ENCODE measurements around the gene ACACA.

The ACACA gene

DNA sequence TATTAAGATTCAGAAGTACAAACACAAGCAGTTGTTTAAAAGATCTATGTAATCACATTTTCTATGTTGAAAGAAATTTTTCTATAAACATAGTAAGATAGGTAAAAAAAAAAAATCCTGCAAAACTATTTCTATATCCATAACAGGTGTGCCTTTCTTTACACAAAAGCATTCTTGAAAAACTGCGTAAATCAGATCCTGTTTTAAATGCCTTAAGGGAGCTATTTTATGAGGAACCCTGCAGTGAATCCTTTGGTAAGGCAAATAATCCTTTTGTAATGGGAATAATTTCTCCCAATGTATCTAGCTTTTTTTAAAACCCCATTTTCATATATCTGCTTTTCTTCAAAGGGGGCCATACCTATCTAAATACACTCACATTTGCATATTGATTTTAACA is 300.6 kb downstream of the ACACA start:
- Histone ChIP-seq H3K4me3 (ENCODE audit: low read depth, low read length) (no peak overlapping the region), H3K4me1 (peaks cover 32% of the 10 kb centered on the region), H3K27me3 (no peaks in the 10 kb centered on the region), H3K9me3 (no peaks in the 10 kb centered on the region), H3K36me3 (peaks cover 60% of the 10 kb centered on the region)
- TF ChIP-seq CTCF (IDR thresholded peaks at IDR 0.05; ENCODE audit: low read depth, low read length), result no peak
- no peak for DNase-seq

GRCh38 chr17:37103231-37103630 is 303.4 kb downstream of the ACACA start:
- peaks cover 8% of the 10 kb centered on the region; the same call in 1 of the 2 replicates for H3K4me1 ChIP-seq
- peaks cover 49% of the 10 kb centered on the region for H3K36me3 ChIP-seq
- H3K4me3 ChIP-seq (ENCODE audit: low read depth, low read length), result no peak overlapping the region
- no peak for DNase-seq
- no peaks in the 10 kb centered on the region for H3K9me3 ChIP-seq
- no peaks in the 10 kb centered on the region for H3K27me3 ChIP-seq
- no peak for TF ChIP-seq CTCF (IDR thresholded peaks at IDR 0.05; ENCODE audit: low read depth, low read length)

- no peak for TF ChIP-seq CTCF (IDR thresholded peaks at IDR 0.05; ENCODE audit: low read depth, low read length)
- no peak for DNase-seq
- Histone ChIP-seq H3K4me1 (no peaks in the 10 kb centered on the region), H3K4me3 (ENCODE audit: low read depth, low read length) (no peak overlapping the region), H3K27me3 (no peaks in the 10 kb centered on the region), H3K9me3 (no peaks in the 10 kb centered on the region), H3K36me3 (peaks cover 57% of the 10 kb centered on the region)
Measured at GRCh38 chr17:37101306-37101705, 305.3 kb downstream of the ACACA start.

GRCh38 chr17:37100231-37100630 is 306.4 kb downstream of the ACACA start:
- no peak for TF ChIP-seq CTCF (IDR thresholded peaks at IDR 0.05; ENCODE audit: low read depth, low read length)
- H3K36me3 ChIP-seq, result peaks cover 68% of the 10 kb centered on the region
- H3K4me1 ChIP-seq, result no peaks in the 10 kb centered on the region
- H3K9me3 ChIP-seq, result no peaks in the 10 kb centered on the region
- no peaks in the 10 kb centered on the region for H3K27me3 ChIP-seq
- H3K4me3 ChIP-seq (ENCODE audit: low read depth, low read length), result no peak overlapping the region
- DNase-seq, result no peak

DNA sequence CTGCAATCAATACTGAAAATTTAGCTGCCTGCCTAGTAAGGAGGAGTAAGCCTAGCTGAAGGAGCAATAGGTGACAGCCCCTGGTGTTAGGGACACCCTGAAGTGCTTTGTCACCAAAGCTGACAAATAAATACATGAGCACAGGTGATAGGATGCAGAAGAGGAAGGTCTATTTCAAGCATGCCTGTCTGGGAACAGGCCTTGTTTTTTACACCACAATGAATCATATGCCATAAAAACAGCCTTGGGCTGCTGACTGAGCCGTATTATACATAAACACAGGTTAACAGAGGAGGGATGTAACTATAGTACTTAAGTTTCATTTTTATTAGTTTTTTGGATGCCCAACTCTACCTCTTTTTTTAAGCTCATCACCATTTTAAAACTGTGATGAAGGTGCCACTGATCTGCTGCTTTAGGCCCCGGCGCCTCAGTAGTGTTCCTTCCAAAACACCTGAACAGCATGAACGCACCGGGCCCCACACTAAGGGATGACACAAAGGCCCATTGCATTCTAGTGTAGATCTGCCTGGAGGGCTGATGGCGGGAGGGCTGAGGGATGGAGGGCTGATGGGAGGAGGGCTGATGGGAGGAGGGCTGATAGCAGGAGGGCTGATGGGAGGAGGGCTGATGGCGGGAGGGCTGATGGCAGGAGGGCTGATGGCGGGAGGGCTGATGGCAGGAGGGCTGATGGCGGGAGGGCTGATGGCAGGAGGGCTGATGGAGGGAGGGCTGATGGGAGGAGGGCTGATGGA is 307.5 kb downstream of the ACACA start:
- no peak for TF ChIP-seq CTCF (IDR thresholded peaks at IDR 0.05; ENCODE audit: low read depth, low read length)
- Histone ChIP-seq H3K4me1 (peaks cover 5% of the 10 kb centered on the region; the same call in 1 of the 2 replicates), H3K27me3 (no peaks in the 10 kb centered on the region), H3K9me3 (no peaks in the 10 kb centered on the region), H3K36me3 (peaks cover 71% of the 10 kb centered on the region), H3K4me3 (ENCODE audit: low read depth, low read length) (no peak overlapping the region)
- DNase-seq, result no peak

DNA sequence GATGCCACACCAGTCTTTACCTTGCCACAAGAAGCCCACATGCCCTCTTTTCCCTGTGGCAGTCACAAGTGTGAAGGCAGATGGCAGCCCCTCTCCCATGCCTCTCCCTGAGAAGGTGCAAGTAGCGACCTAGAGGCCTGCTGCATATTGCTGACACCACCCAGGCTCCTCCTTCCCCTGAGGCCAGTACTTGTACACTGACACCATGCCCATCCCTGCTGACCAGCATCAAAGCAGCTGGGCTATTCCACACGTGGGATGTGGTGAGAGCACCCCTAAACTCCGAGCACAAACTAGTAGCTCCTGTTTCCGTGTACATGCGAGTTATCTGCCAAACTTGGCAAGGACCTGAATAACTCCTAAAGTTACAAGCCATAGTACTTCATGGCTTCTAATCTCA is 308.5 kb downstream of the ACACA start:
- Histone ChIP-seq H3K36me3 (peaks cover 71% of the 10 kb centered on the region), H3K4me3 (ENCODE audit: low read depth, low read length) (no peak overlapping the region), H3K4me1 (peaks cover 5% of the 10 kb centered on the region; the same call in 1 of the 2 replicates), H3K27me3 (no peaks in the 10 kb centered on the region), H3K9me3 (no peaks in the 10 kb centered on the region)
- no peak for DNase-seq
- no peak for TF ChIP-seq CTCF (IDR thresholded peaks at IDR 0.05; ENCODE audit: low read depth, low read length)

All from BE2C (cell line).